ENCODE results near the gene COTL1. TPM values are rescaled to one million over a fixed set of nuclear protein-coding genes. Genes with fewer than 3 reads are reported as not detected.

The COTL1 gene
- total and polyA plus RNA-seq, 2 of the 13 experiments (the other 11 are each of a cell fraction or from before 2014, with no cell fraction given), result 8.7 to 16.9 TPM

DNA sequence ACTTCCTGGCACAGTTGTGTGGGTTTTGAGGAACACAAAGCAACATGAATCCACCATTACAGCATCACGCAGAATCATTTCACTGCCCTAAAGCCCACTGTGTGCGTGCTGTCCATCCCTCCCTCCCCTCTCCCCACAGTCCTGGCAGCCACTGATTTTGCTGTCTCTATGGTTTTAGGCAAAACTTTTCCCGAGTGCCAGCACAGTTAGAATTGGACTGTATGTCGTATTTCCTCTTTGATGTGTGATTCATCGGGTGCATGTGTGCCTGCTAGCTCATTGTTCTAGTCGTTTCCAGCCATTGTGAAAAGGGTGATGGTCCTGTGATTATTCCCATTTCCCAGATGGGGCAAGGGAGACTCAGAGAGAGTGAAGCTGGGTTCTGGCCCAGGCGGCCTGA, 43.1 kb upstream of the COTL1 start:
- H3K79me2 ChIP-seq (ENCODE audit: insufficient read depth, low read length), result no peaks in the 10 kb centered on the region
- FAIRE-seq (no peak), DNase-seq (ENCODE audit: low spot score) (no peak), ATAC-seq (no peak)
- H3K9ac ChIP-seq (ENCODE audit: insufficient read depth, low read depth, low read length), result no peak overlapping the region
- POLR2A ChIA-PET, result no interaction called here
- intact Hi-C loops (cut with micrococcal nuclease; ENCODE audit: unreplicated experiment), result no loop called here
- no peak overlapping the region for H2AFZ ChIP-seq (ENCODE audit: low read length)
- no peaks in the 10 kb centered on the region for H3K9me3 ChIP-seq (ENCODE audit: low read length)
- no peaks in the 10 kb centered on the region for H3K4me1 ChIP-seq (ENCODE audit: insufficient read depth, low read length)
- peaks cover 27 to 73% of the 10 kb centered on the region in 2 experiments for H3K36me3 ChIP-seq (replicated peaks in 1 of 2; ENCODE audit: control insufficient read depth in 1 of 2, insufficient read depth in 2 of 2, low read length in 2 of 2)
- no peak overlapping the region for H3K27ac ChIP-seq (ENCODE audit: extremely low read length, insufficient read depth, low read length)
- WGBS (ENCODE audit: low lambda C conversion rate), result 94% methylated on average over 7 of the region's 7 CpGs
- no peaks in the 10 kb centered on the region for H4K20me1 ChIP-seq (ENCODE audit: insufficient read depth, low read length)
- CTCF ChIA-PET (ENCODE audit: low intra/inter-chr PET ratio, low total read pairs), result no interaction called here
- no peak overlapping the region for H3K4me2 ChIP-seq (ENCODE audit: low read depth, low read length)
- H3K4me3 ChIP-seq (replicated peaks in 1 of 3; ENCODE audit: insufficient read depth in 1 of 3, low read depth in 2 of 3, low read length in 3 of 3), result no peak overlapping the region
- no TSS peak for BruUV-seq (replicated peaks)
- in situ Hi-C loops (cut with HindIII; ENCODE audit: extremely low pct_ligation_motif_present, low pct_unique_long_range_greater_than_20kb), result no loop called here
- H3K27me3 ChIP-seq (ENCODE audit: control insufficient read depth in 1 of 2, insufficient read depth in 2 of 2, low read length in 2 of 2), result no peaks in the 10 kb centered on the region
- TF ChIP-seq, protein P1, sequence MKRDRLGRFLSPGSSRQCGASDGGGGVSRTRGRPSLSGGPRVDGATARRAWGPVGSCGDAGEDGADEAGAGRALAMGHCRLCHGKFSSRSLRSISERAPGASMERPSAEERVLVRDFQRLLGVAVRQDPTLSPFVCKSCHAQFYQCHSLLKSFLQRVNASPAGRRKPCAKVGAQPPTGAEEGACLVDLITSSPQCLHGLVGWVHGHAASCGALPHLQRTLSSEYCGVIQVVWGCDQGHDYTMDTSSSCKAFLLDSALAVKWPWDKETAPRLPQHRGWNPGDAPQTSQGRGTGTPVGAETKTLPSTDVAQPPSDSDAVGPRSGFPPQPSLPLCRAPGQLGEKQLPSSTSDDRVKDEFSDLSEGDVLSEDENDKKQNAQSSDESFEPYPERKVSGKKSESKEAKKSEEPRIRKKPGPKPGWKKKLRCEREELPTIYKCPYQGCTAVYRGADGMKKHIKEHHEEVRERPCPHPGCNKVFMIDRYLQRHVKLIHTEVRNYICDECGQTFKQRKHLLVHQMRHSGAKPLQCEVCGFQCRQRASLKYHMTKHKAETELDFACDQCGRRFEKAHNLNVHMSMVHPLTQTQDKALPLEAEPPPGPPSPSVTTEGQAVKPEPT (CRISPR knock-in tag; IDR thresholded peaks at IDR 0.05; ENCODE audit: low read depth), result no peak
- TF ChIP-seq ZNF468 (CRISPR knock-in tag; IDR thresholded peaks at IDR 0.05), result no peak
- no peak for TF ChIP-seq REXO4 (CRISPR knock-in tag; IDR thresholded peaks at IDR 0.05; ENCODE audit: borderline replicate concordance)
- TF ChIP-seq SMYD3 (CRISPR knock-in tag; IDR thresholded peaks at IDR 0.05), result no peak
- TF ChIP-seq JUND (CRISPR knock-in tag; IDR thresholded peaks at IDR 0.05), result no peak
- TF ChIP-seq GPN1 (CRISPR knock-in tag; IDR thresholded peaks at IDR 0.05; ENCODE audit: borderline replicate concordance), result no peak
- no peak for TF ChIP-seq ZBTB40 (IDR thresholded peaks at IDR 0.05)
- no peak for TF ChIP-seq ZBTB40 (CRISPR knock-in tag; IDR thresholded peaks at IDR 0.05)
- TF ChIP-seq TP53 (CRISPR knock-in tag; conservative IDR thresholded peaks at IDR 0.05), result no peak
- no peak for TF ChIP-seq MED1 (CRISPR knock-in tag; IDR thresholded peaks at IDR 0.05)
- TF ChIP-seq RARG (CRISPR knock-in tag; IDR thresholded peaks at IDR 0.05; ENCODE audit: low read depth), result no peak
- TF ChIP-seq ASH2L (IDR thresholded peaks at IDR 0.05; ENCODE audit: insufficient read length, low read depth, low read length), result no peak
